Measurements from ENCODE around the gene SYK.

SYK gene

GRCh38 chr9:90888941-90889340 lies 87.3 kb downstream of the SYK start:
- DNase-seq (no peak), ATAC-seq (no peak)
- H3K27ac Mint-ChIP-seq: no peak overlapping the region
- no peak overlapping the region for H3K4me3 Mint-ChIP-seq
- no peaks in the 10 kb centered on the region for H3K27me3 Mint-ChIP-seq
- no peaks in the 10 kb centered on the region for H3K4me1 Mint-ChIP-seq
- peaks cover under 1 to 9% of the 10 kb centered on the region in 2 donors for H3K9me3 Mint-ChIP-seq

GRCh38 chr9:90890146-90890810 lies 88.7 kb downstream of the SYK start:
- ATAC-seq: no peak
- H3K4me1 Mint-ChIP-seq: no peaks in the 10 kb centered on the region
- peaks cover 0 to 4% of the 10 kb centered on the region in 2 donors for H3K9me3 Mint-ChIP-seq
- H3K4me3 Mint-ChIP-seq: no peak overlapping the region
- no peak for DNase-seq
- H3K27ac Mint-ChIP-seq: no peak overlapping the region
- no peaks in the 10 kb centered on the region for H3K27me3 Mint-ChIP-seq

GRCh38 chr9:90891308-90892040 lies 89.9 kb downstream of the SYK start:
- DNase-seq: no peak
- no peaks in the 10 kb centered on the region for H3K4me1 Mint-ChIP-seq
- H3K27me3 Mint-ChIP-seq: no peaks in the 10 kb centered on the region
- H3K27ac Mint-ChIP-seq: no peak overlapping the region
- H3K4me3 Mint-ChIP-seq: no peak overlapping the region
- no peaks in the 10 kb centered on the region for H3K9me3 Mint-ChIP-seq
- no peak for ATAC-seq

- no peak for ATAC-seq
- Mint-ChIP-seq H3K4me3 (no peak overlapping the region), H3K4me1 (no peaks in the 10 kb centered on the region), H3K27ac (no peak overlapping the region), H3K9me3 (no peaks in the 10 kb centered on the region), H3K27me3 (no peaks in the 10 kb centered on the region)
- no peak for DNase-seq
These were observed 91.3 kb downstream of the SYK start for GRCh38 chr9:90892918-90893317.

- ATAC-seq: no peak
- H3K27ac Mint-ChIP-seq: peak overlapping the region in 1 of 2 donors; percentile 42
- no peaks in the 10 kb centered on the region for H3K27me3 Mint-ChIP-seq
- H3K4me3 Mint-ChIP-seq: no peak overlapping the region
- no peaks in the 10 kb centered on the region for H3K4me1 Mint-ChIP-seq
- H3K9me3 Mint-ChIP-seq: no peaks in the 10 kb centered on the region
- no peak for DNase-seq
These were observed 92.1 kb downstream of the SYK start for GRCh38 chr9:90893706-90894105.

- no peaks in the 10 kb centered on the region for H3K9me3 Mint-ChIP-seq
- no peak overlapping the region for H3K4me3 Mint-ChIP-seq
- H3K27me3 Mint-ChIP-seq: no peaks in the 10 kb centered on the region
- no peak for DNase-seq
- ATAC-seq: no peak
- no peaks in the 10 kb centered on the region for H3K4me1 Mint-ChIP-seq
- H3K27ac Mint-ChIP-seq: no peak overlapping the region
These were observed 93.5 kb downstream of the SYK start for GRCh38 chr9:90894986-90895687.

GRCh38 chr9:90895786-90896185 lies 94.2 kb downstream of the SYK start:
- no peaks in the 10 kb centered on the region for H3K27me3 Mint-ChIP-seq
- DNase-seq: no peak
- no peaks in the 10 kb centered on the region for H3K4me1 Mint-ChIP-seq
- no peak overlapping the region for H3K4me3 Mint-ChIP-seq
- no peak for ATAC-seq
- H3K9me3 Mint-ChIP-seq: no peaks in the 10 kb centered on the region
- no peak overlapping the region for H3K27ac Mint-ChIP-seq

- Mint-ChIP-seq H3K27me3 (no peaks in the 10 kb centered on the region), H3K4me3 (no peak overlapping the region), H3K9me3 (no peaks in the 10 kb centered on the region), H3K27ac (no peak overlapping the region), H3K4me1 (no peaks in the 10 kb centered on the region)
- DNase-seq (no peak), ATAC-seq (no peak)
These were observed 94.6 kb downstream of the SYK start for GRCh38 chr9:90896231-90896630.

GRCh38 chr9:90898228-90898627 lies 96.6 kb downstream of the SYK start:
- H3K4me1 Mint-ChIP-seq: no peaks in the 10 kb centered on the region
- no peak overlapping the region for H3K27ac Mint-ChIP-seq
- H3K4me3 Mint-ChIP-seq: no peak overlapping the region
- no peaks in the 10 kb centered on the region for H3K9me3 Mint-ChIP-seq
- no peaks in the 10 kb centered on the region for H3K27me3 Mint-ChIP-seq
- ATAC-seq (no peak), DNase-seq (no peak)

- Mint-ChIP-seq H3K9me3 (no peaks in the 10 kb centered on the region), H3K4me1 (no peaks in the 10 kb centered on the region), H3K27me3 (no peaks in the 10 kb centered on the region), H3K4me3 (no peak overlapping the region), H3K27ac (no peak overlapping the region)
- ATAC-seq (no peak), DNase-seq (no peak)
These were observed 97.7 kb downstream of the SYK start for GRCh38 chr9:90899287-90899686.

GRCh38 chr9:90900130-90900529 lies 98.5 kb downstream of the SYK start:
- H3K27me3 Mint-ChIP-seq: no peaks in the 10 kb centered on the region
- ATAC-seq: no peak
- H3K9me3 Mint-ChIP-seq: no peaks in the 10 kb centered on the region
- DNase-seq: no peak
- H3K4me1 Mint-ChIP-seq: no peaks in the 10 kb centered on the region
- no peak overlapping the region for H3K4me3 Mint-ChIP-seq
- no peak overlapping the region for H3K27ac Mint-ChIP-seq

GRCh38 chr9:90901933-90902332 lies 100.3 kb downstream of the SYK start:
- Mint-ChIP-seq H3K9me3 (no peaks in the 10 kb centered on the region), H3K27me3 (no peaks in the 10 kb centered on the region), H3K4me3 (no peak overlapping the region), H3K4me1 (no peaks in the 10 kb centered on the region), H3K27ac (no peak overlapping the region)
- DNase-seq: no peak
- ATAC-seq: no peak

- Mint-ChIP-seq H3K4me1 (no peaks in the 10 kb centered on the region), H3K4me3 (no peak overlapping the region), H3K9me3 (no peaks in the 10 kb centered on the region), H3K27me3 (no peaks in the 10 kb centered on the region), H3K27ac (no peak overlapping the region)
- ATAC-seq (no peak), DNase-seq (no peak)
These were observed 102.3 kb downstream of the SYK start for GRCh38 chr9:90903766-90904424.

GRCh38 chr9:90904706-90905478 lies 103.3 kb downstream of the SYK start:
- H3K9me3 Mint-ChIP-seq: no peaks in the 10 kb centered on the region
- DNase-seq (no peak), ATAC-seq (no peak)
- no peaks in the 10 kb centered on the region for H3K4me1 Mint-ChIP-seq
- no peak overlapping the region for H3K4me3 Mint-ChIP-seq
- H3K27me3 Mint-ChIP-seq: no peaks in the 10 kb centered on the region
- no peak overlapping the region for H3K27ac Mint-ChIP-seq

GRCh38 chr9:90905822-90906221 lies 104.2 kb downstream of the SYK start:
- Mint-ChIP-seq H3K27ac (no peak overlapping the region), H3K4me1 (no peaks in the 10 kb centered on the region), H3K9me3 (no peaks in the 10 kb centered on the region), H3K4me3 (no peak overlapping the region), H3K27me3 (no peaks in the 10 kb centered on the region)
- DNase-seq: no peak
- no peak for ATAC-seq

All from stimulated activated naive CD8-positive, alpha-beta T cell treated with anti-CD3 and anti-CD28 coated beads, Interleukin-15, amount 100 ng/mL, for 72 hours (primary cell).